DMS79 (cell line): ENCODE data around the gene OR4D2.
"Not testable (repeated sequence)": the region's sequence is repeated elsewhere in the genome, so short reads cannot be mapped to it uniquely, and the experiment has no call there.

Source experiments
- DNase-seq: peaks from one replicate; lab custom pipeline; 2025; lab: John Stamatoyannopoulos, UW

Gene OR4D2

GRCh38 chr17:58166682-58167081, at the start of gene OR4D2:
OR4D2 (plus strand) TSS chr17:58166982; CDS start chr17:58169656, 2,674 bp downstream.
- DNase-seq = no peak

- no peak for DNase-seq
Measured at GRCh38 chr17:58117382-58117781, 49.4 kb upstream of the OR4D2 start.

- DNase-seq = no peak
Measured at GRCh38 chr17:58119491-58119890, 47.3 kb upstream of the OR4D2 start.

- DNase-seq = no peak
Measured at GRCh38 chr17:58120195-58120822, 46.5 kb upstream of the OR4D2 start.

GRCh38 chr17:58121925-58122324, 44.9 kb upstream of the OR4D2 start:
- no peak for DNase-seq

- no peak for DNase-seq
Measured at GRCh38 chr17:58127846-58128245, 38.9 kb upstream of the OR4D2 start.

- DNase-seq = not testable (repeated sequence)
Measured at GRCh38 chr17:58132697-58133096, 34.1 kb upstream of the OR4D2 start.

GRCh38 chr17:58136669-58137279, 30.0 kb upstream of the OR4D2 start:
- DNase-seq = no peak

GRCh38 chr17:58141505-58141904, 25.3 kb upstream of the OR4D2 start:
- DNase-seq = no peak

GRCh38 chr17:58143335-58143734, 23.4 kb upstream of the OR4D2 start:
- not testable (repeated sequence) for DNase-seq

GRCh38 chr17:58144801-58145200, 22.0 kb upstream of the OR4D2 start:
- DNase-seq = no peak

- no peak for DNase-seq
Measured at GRCh38 chr17:58147930-58148434, 18.8 kb upstream of the OR4D2 start, which contains the start of gene OR4D1. OR4D1 (plus strand) TSS chr17:58148384; CDS start chr17:58155154, 6,770 bp downstream.

GRCh38 chr17:58148609-58149008, 18.2 kb upstream of the OR4D2 start:
- DNase-seq = no peak

- no peak for DNase-seq
Measured at GRCh38 chr17:58150394-58150793, 16.4 kb upstream of the OR4D2 start.

- DNase-seq = no peak
Measured at GRCh38 chr17:58153046-58153445, 13.7 kb upstream of the OR4D2 start.

- DNase-seq = no peak
Measured at GRCh38 chr17:58153671-58154070, 13.1 kb upstream of the OR4D2 start.

GRCh38 chr17:58156839-58157803, 9.7 kb upstream of the OR4D2 start:
- no peak for DNase-seq

- no peak for DNase-seq
Measured at GRCh38 chr17:58158181-58158580, 8.6 kb upstream of the OR4D2 start.

GRCh38 chr17:58161566-58161965, 5.2 kb upstream of the OR4D2 start:
- no peak for DNase-seq

- DNase-seq = no peak
Measured at GRCh38 chr17:58165981-58166380, 801 bp upstream of the OR4D2 start.

- DNase-seq = no peak
Measured at GRCh38 chr17:58170622-58171021, 3.8 kb downstream of the OR4D2 start.

- DNase-seq = no peak
Measured at GRCh38 chr17:58172369-58173071, 5.7 kb downstream of the OR4D2 start.
